Trophoblast cell (in vitro differentiated cells and primary cell): ENCODE results near the gene GOLGA6C.

Experiments used
- DNase-seq, 2 donors: peaks; one replicate each; pipeline ENCODE4 v3.0.0-alpha.2; 2016
- H2AFZ ChIP-seq: 2 replicates; pipeline ENCODE4 v1.6.1; 2013; ENCODE audit warnings: low read length, moderate library complexity, mild to moderate bottlenecking; ENCODE audit not compliant: insufficient read depth, poor library complexity
- H2AK5ac ChIP-seq: 2 replicates; pipeline ENCODE4 v1.6.1; 2013; ENCODE audit warnings: mild to moderate bottlenecking, low read length
- H2BK120ac ChIP-seq: 2 replicates; pipeline ENCODE4 v1.6.1; 2013; ENCODE audit warnings: low read length, mild to moderate bottlenecking, moderate library complexity; ENCODE audit not compliant: insufficient read depth, poor library complexity
- H2BK12ac ChIP-seq: 2 replicates; pipeline ENCODE4 v1.6.1; 2013; ENCODE audit warnings: mild to moderate bottlenecking, low read length, moderate library complexity
- H2BK5ac ChIP-seq: 2 replicates; pipeline ENCODE4 v1.6.1; 2013; ENCODE audit warnings: low read length, low read depth, moderate library complexity, mild to moderate bottlenecking; ENCODE audit not compliant: poor library complexity
- H3K14ac ChIP-seq: 2 replicates; pipeline ENCODE4 v1.6.1; 2013; ENCODE audit warnings: mild to moderate bottlenecking, low read length
- H3K18ac ChIP-seq: 2 replicates; pipeline ENCODE4 v1.6.1; 2013; ENCODE audit warnings: mild to moderate bottlenecking, low read length
- H3K23ac ChIP-seq: 2 replicates; pipeline ENCODE4 v1.6.1; 2013; ENCODE audit warnings: low read length
- H3K27ac ChIP-seq: 2 replicates; pipeline ENCODE4 v1.5.1; 2013; ENCODE audit warnings: low read depth, mild to moderate bottlenecking, inconsistent platforms, low read length, moderate library complexity
- H3K27me3 ChIP-seq: 2 replicates; pipeline ENCODE4 v1.6.1; 2013; ENCODE audit warnings: inconsistent platforms, mild to moderate bottlenecking, low read length, moderate library complexity; ENCODE audit not compliant: insufficient read depth
- H3K36me3 ChIP-seq, 2 experiments: 1 replicate in 1 of 2; 2 replicates in 1 of 2; pipeline ENCODE4 v1.6.1; 2013; ENCODE audit warnings: low read length in 2 of 2, mild to moderate bottlenecking in 2 of 2, moderate library complexity in 1 of 2; ENCODE audit not compliant: insufficient read depth in 2 of 2, control insufficient read depth in 1 of 2
- H3K4ac ChIP-seq: 2 replicates; pipeline ENCODE4 v1.6.1; 2013; ENCODE audit warnings: low read depth, mild to moderate bottlenecking, low read length, moderate library complexity
- H3K4me1 ChIP-seq, 2 experiments: 1 replicate in 1 of 2; 2 replicates in 1 of 2; pipeline ENCODE4 v1.6.1; 2013; ENCODE audit warnings: low read length in 2 of 2, mild to moderate bottlenecking in 2 of 2, moderate library complexity in 1 of 2; ENCODE audit not compliant: insufficient read depth in 2 of 2, control insufficient read depth in 1 of 2
- H3K4me2 ChIP-seq: 2 replicates; pipeline ENCODE4 v1.6.1; 2013; ENCODE audit warnings: inconsistent platforms, mild to moderate bottlenecking, low read length, moderate library complexity
- H3K4me3 ChIP-seq: 2 replicates; pipeline ENCODE4 v1.5.1; 2013; ENCODE audit warnings: mild to moderate bottlenecking, low read depth, low read length, inconsistent platforms
- H3K79me1 ChIP-seq: one replicate; pipeline ENCODE4 v1.6.1; 2013; ENCODE audit warnings: low read length
- H3K79me2 ChIP-seq: 2 replicates; pipeline ENCODE4 v1.6.1; 2013; ENCODE audit warnings: low read length, mild to moderate bottlenecking; ENCODE audit not compliant: control insufficient read depth, insufficient read depth, poor library complexity
- H3K9ac ChIP-seq: 2 replicates; pipeline ENCODE4 v1.6.1; 2013; ENCODE audit warnings: mild to moderate bottlenecking, low read length
- H3K9me3 ChIP-seq: 2 replicates; pipeline ENCODE4 v1.6.1; 2013; ENCODE audit warnings: low read depth, mild to moderate bottlenecking, control low read depth, inconsistent platforms, low read length; ENCODE audit not compliant: insufficient read depth
- H4K12ac ChIP-seq: 2 replicates; pipeline ENCODE4 v1.6.1; 2013; ENCODE audit warnings: low read depth, mild to moderate bottlenecking, low read length, moderate library complexity
- H4K8ac ChIP-seq: 2 replicates; pipeline ENCODE4 v1.6.1; 2013; ENCODE audit warnings: low read depth, mild to moderate bottlenecking, low read length, moderate library complexity
- H4K91ac ChIP-seq: one replicate; pipeline ENCODE4 v1.6.1; 2013; ENCODE audit warnings: low read depth, mild to moderate bottlenecking, low read length, moderate library complexity
- WGBS: extraction: QIAGEN DNeasy Blood & Tissue Kit; methylation state at CpG from one replicate; pipeline ENCODE4 v1.1.7; 2013; ENCODE audit warnings: missing lambda C conversion rate; ENCODE audit not compliant: insufficient read length, insufficient coverage; ENCODE audit errors: extremely low coverage; 5-methylcytosine and 5-hydroxymethylcytosine counted together

Gene GOLGA6C

GRCh38 chr15:75232252-75232813 lies 25.8 kb upstream of the GOLGA6C start:
- Histone ChIP-seq H3K36me3 (no peaks in the 10 kb centered on the region), H3K18ac (no peak overlapping the region), H3K79me1 (no peaks in the 10 kb centered on the region), H3K27ac (no peak overlapping the region), H4K8ac (no peak overlapping the region), H2BK5ac (no peak overlapping the region), H3K14ac (no peak overlapping the region), H3K4me1 (peaks cover 0 to 10% of the 10 kb centered on the region in 2 experiments), H4K91ac (no peak overlapping the region), H3K27me3 (no peaks in the 10 kb centered on the region), H3K79me2 (no peaks in the 10 kb centered on the region), H3K9ac (no peak overlapping the region), H2AFZ (no peak overlapping the region), H3K4ac (no peak overlapping the region), H2AK5ac (no peak overlapping the region), H3K23ac (no peak overlapping the region), H2BK12ac (no peak overlapping the region), H3K4me3 (no peak overlapping the region), H2BK120ac (no peak overlapping the region), H3K4me2 (no peak overlapping the region), H4K12ac (no peak overlapping the region), H3K9me3 (no peaks in the 10 kb centered on the region)
- no CpG with 5 or more reads among the region's 12 CpGs for WGBS
- DNase-seq, result no peak

GRCh38 chr15:75232826-75233503 lies 25.2 kb upstream of the GOLGA6C start:
- no peak overlapping the region for H4K91ac ChIP-seq
- no peaks in the 10 kb centered on the region for H3K36me3 ChIP-seq
- H2BK120ac ChIP-seq, result no peak overlapping the region
- H3K14ac ChIP-seq, result no peak overlapping the region
- no peak for DNase-seq
- WGBS, result no CpG with 5 or more reads among the region's 17 CpGs
- no peak overlapping the region for H3K18ac ChIP-seq
- no peak overlapping the region for H3K4me3 ChIP-seq
- H3K79me2 ChIP-seq, result no peaks in the 10 kb centered on the region
- H3K4me2 ChIP-seq, result no peak overlapping the region
- no peak overlapping the region for H2AK5ac ChIP-seq
- H3K79me1 ChIP-seq, result no peaks in the 10 kb centered on the region
- peaks cover 0 to 10% of the 10 kb centered on the region in 2 experiments for H3K4me1 ChIP-seq
- H3K9me3 ChIP-seq, result no peaks in the 10 kb centered on the region
- no peak overlapping the region for H2BK5ac ChIP-seq
- H2BK12ac ChIP-seq, result no peak overlapping the region
- no peak overlapping the region for H3K9ac ChIP-seq
- no peak overlapping the region for H2AFZ ChIP-seq
- no peaks in the 10 kb centered on the region for H3K27me3 ChIP-seq
- no peak overlapping the region for H4K12ac ChIP-seq
- no peak overlapping the region for H3K23ac ChIP-seq
- no peak overlapping the region for H4K8ac ChIP-seq
- no peak overlapping the region for H3K4ac ChIP-seq
- H3K27ac ChIP-seq, result no peak overlapping the region

GRCh38 chr15:75233504-75234190 lies 24.5 kb upstream of the GOLGA6C start:
- no peak overlapping the region for H3K14ac ChIP-seq
- H4K12ac ChIP-seq, result no peak overlapping the region
- no peak overlapping the region for H4K8ac ChIP-seq
- H3K4me1 ChIP-seq, result peaks cover 0 to 10% of the 10 kb centered on the region in 2 experiments
- H3K79me1 ChIP-seq, result no peaks in the 10 kb centered on the region
- no peak overlapping the region for H2BK12ac ChIP-seq
- DNase-seq, result no peak
- H2AFZ ChIP-seq, result no peak overlapping the region
- no peaks in the 10 kb centered on the region for H3K36me3 ChIP-seq
- H3K4ac ChIP-seq, result no peak overlapping the region
- no peak overlapping the region for H2AK5ac ChIP-seq
- no peak overlapping the region for H3K4me2 ChIP-seq
- no peaks in the 10 kb centered on the region for H3K27me3 ChIP-seq
- no peak overlapping the region for H2BK120ac ChIP-seq
- H3K4me3 ChIP-seq, result no peak overlapping the region
- no peaks in the 10 kb centered on the region for H3K9me3 ChIP-seq
- H3K27ac ChIP-seq, result no peak overlapping the region
- H3K18ac ChIP-seq, result no peak overlapping the region
- H3K79me2 ChIP-seq, result no peaks in the 10 kb centered on the region
- H2BK5ac ChIP-seq, result no peak overlapping the region
- H3K23ac ChIP-seq, result no peak overlapping the region
- H4K91ac ChIP-seq, result no peak overlapping the region
- H3K9ac ChIP-seq, result no peak overlapping the region
- WGBS, result no CpG with 5 or more reads among the region's 14 CpGs

- H3K27ac ChIP-seq, result no peak overlapping the region
- peaks cover 0 to 10% of the 10 kb centered on the region in 2 experiments for H3K4me1 ChIP-seq
- H2BK5ac ChIP-seq, result no peak overlapping the region
- H3K79me2 ChIP-seq, result no peaks in the 10 kb centered on the region
- no peak overlapping the region for H2BK120ac ChIP-seq
- no peak overlapping the region for H3K18ac ChIP-seq
- H2AK5ac ChIP-seq, result no peak overlapping the region
- no peak overlapping the region for H4K91ac ChIP-seq
- no peak overlapping the region for H3K14ac ChIP-seq
- no peak overlapping the region for H4K8ac ChIP-seq
- no peak overlapping the region for H2BK12ac ChIP-seq
- no peaks in the 10 kb centered on the region for H3K9me3 ChIP-seq
- H3K36me3 ChIP-seq, result no peaks in the 10 kb centered on the region
- no peak overlapping the region for H2AFZ ChIP-seq
- WGBS, result no CpG with 5 or more reads among the region's 5 CpGs
- no peak overlapping the region for H3K4me2 ChIP-seq
- DNase-seq, result peak; percentile 30 to 36
- no peak overlapping the region for H3K4me3 ChIP-seq
- no peak overlapping the region for H4K12ac ChIP-seq
- no peak overlapping the region for H3K23ac ChIP-seq
- no peak overlapping the region for H3K4ac ChIP-seq
- no peaks in the 10 kb centered on the region for H3K79me1 ChIP-seq
- H3K27me3 ChIP-seq, result no peaks in the 10 kb centered on the region
- no peak overlapping the region for H3K9ac ChIP-seq
Observed at GRCh38 chr15:75234191-75234810, 23.8 kb upstream of the GOLGA6C start.
